DMS 273 treated with DMSO at 0.1 percent for 48 hours (cell line): Measurements from ENCODE around the gene CELA3B.
"Not testable (repeated sequence)": the region's sequence is repeated elsewhere in the genome, so short reads cannot be mapped to it uniquely, and the experiment has no call there.

Experiments used
- DNase-seq: peaks from one replicate; lab custom pipeline; 2025; lab: John Stamatoyannopoulos, UW

CELA3B gene

GRCh38 chr1:21944733-21945073, 32.1 kb upstream of the CELA3B start:
- DNase-seq = no peak

GRCh38 chr1:21946836-21947587, 29.8 kb upstream of the CELA3B start:
- no peak for DNase-seq

DNA sequence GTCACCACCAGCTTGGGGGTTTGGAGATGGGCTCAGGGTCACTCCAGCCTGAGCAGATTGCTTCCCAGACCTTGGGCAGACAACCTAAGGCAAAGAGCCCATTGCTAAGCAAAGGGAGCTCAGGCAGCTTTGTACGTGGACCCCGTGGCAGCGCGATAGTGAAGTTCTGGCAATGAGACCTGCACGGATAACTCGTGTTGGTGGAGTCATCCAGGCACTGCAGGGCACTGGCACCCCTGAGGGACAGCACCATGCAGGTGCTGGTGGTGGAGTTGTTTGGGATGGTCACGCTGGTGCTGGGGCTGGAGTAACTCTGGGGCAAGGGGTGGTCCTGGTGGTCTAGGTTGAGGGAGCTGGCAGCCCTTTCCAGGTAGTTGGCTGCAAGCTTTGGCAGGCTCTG, 26.1 kb upstream of the CELA3B start:
- DNase-seq = no peak

DNA sequence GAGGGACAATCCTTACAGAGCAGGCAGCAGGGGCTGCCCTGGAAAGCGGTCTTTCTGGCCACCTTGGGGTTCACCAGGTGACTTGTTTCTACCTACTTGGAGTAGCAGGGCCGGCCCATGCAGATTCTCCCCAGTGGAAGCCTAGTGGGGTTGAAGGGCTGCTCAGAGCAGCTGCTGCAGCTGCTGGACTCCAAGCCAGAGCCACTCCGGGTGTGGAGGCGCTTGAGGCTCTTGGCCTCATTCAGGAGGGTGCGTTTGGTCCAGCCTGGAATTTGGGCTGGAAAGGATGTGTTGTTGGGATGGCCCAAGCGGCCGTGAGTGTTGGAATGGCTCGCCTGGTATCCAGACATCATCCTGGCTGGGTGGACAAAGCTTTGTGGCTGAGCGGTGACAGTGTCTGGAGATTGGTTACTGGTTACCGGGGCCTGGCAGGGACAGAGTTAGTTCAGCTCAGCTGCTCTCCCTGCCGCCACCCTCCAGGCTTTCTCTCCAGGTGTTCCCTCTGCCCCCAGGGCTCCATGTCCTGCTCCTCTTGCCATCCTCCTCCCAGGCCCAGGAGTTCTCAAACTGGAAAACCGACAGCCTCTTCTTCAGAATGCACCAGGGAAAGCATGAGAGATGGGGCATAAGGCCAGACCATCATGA, 25.5 kb upstream of the CELA3B start:
- DNase-seq = no peak

GRCh38 chr1:21952786-21953520, 23.9 kb upstream of the CELA3B start:
- no peak for DNase-seq

GRCh38 chr1:21955058-21955457, 21.8 kb upstream of the CELA3B start:
- no peak for DNase-seq

DNA sequence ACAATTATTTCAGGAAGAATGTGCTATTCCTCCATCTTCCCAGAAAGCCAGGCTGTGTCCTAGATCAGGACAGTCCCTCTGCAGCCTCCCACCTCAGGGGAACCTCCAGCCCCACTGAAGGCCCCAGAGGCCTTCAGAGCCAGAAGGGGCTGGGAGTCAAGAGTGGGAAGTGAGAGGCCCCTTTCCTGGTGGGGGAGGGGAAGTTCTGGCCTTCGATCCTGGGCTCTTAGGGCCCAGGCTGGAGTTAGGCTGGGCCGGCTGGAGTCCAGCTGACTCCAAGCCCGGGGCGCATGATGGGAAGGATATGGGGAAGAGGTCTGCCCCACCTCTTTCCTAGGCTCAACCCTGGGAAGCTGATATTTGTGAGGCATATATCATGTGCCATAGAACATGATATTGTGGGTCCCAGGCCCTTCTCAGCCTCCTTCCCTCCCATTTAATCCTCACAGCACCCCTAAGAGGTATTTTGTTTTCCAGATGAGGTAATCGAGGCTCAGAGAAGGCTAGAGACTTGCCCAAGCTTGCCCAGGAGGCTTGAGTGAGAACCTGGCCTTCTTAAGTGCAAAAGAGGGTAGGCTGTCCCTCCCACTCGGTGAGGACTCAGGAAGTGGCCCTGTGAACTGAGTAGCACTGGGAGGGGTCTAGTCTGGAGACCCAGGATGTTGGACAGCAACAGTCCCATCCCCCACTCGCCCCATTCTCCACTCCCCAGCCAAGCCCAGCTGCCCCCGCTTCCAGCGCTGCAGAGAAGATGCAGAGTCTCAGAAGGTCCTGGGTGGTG, 21.1 kb upstream of the CELA3B start:
- DNase-seq = no peak

GRCh38 chr1:21956720-21957552, 19.9 kb upstream of the CELA3B start:
- no peak for DNase-seq

GRCh38 chr1:21961337-21961736, 15.5 kb upstream of the CELA3B start:
- no peak for DNase-seq

- DNase-seq = no peak
Measured at GRCh38 chr1:21961799-21962198, 15.0 kb upstream of the CELA3B start.

DNA sequence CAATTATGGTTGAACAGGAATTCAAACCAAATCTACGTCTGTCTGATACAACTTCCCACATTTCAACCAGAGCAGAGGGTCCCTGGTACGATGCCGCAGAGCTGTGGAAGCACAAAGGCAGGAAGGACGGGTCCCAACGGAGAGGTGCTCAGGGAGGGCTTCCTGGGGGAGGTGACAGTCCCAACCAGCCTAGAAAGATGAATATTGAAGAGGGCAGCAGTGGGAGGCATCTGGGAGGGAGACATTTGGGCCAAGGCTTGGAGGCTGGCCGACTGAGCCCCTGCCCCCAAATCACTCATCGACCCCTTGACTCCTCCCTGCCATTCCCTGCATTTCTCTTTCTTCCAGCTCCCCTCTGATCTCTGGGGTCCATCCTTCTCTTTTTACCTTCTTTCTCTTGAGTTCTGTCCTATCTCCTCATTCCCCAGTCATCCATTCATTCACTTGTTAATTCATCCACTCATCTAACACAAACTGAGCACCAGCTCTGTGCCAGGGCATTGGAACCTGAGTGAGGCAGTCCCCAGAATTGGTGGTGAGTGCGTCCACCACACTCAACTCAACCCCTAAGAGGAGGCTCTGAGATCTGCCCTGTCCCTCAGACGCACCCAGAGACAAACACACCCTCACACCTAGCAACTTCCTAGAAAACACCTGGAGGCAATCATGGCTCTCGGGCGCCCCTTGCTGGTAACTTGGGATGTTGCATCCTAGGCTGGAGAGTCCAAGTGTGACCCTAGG, 13.2 kb upstream of the CELA3B start:
- DNase-seq = peak; percentile 31

DNA sequence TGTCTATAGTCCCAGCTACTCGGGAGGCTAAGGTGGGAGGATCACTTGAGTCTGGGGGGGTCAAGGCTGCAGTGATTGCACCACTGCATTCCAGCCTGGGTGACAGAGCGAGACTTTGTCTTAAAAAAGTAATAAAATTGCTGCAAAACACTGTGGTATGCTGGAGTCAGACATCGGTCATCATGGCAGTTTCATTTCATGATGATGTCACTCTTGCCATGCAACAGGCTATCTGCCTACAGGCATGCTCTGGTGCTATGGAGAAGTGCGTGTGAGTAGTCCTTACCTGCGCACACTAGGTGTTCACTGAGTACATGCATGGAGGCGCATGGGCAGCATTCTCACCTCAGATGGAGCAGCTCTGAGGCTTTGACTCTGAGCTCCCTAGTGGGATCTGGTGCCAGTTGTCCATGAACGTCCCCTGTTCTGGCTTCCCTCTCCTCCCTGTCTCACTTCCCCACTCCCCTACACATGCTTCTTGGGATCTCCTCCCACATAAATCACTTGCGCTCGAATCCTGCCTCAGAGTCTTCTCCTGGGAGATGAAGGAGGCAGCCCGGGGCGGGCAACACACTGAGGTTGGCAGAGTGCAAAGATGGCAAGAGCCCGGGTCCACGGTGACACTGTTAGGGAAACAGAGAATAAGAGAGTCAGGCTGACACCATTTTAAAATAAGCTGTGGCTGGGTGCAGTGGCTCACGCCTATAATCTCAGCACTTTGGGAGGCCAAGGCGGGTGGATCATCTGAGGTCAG, 10.4 kb upstream of the CELA3B start:
- no peak for DNase-seq

GRCh38 chr1:21967216-21967615, 9.6 kb upstream of the CELA3B start:
- DNase-seq = not testable (repeated sequence)

DNA sequence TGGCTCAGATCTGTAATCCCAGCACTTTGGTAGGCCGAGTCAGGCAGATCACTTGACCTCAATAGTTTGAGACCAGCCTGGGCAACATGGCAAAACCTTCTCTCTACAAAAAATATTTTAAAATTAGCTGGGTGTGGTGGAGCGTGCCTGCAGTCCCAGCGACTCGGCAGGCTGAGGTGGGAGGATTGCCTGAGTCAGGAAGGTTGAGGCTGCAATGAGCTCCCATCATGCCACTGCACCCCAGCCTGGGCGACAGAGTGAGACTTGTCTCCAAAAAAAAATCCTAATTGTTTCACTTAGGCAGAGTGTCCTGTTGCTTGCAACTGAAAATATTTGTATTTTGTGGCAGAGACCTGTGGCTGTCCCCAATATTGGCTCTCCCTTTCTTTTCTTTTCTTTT, 7.8 kb upstream of the CELA3B start:
- DNase-seq = not testable (repeated sequence)

GRCh38 chr1:21970523-21970922, 6.3 kb upstream of the CELA3B start:
- not testable (repeated sequence) for DNase-seq

GRCh38 chr1:21972973-21973441, 3.8 kb upstream of the CELA3B start:
- not testable (repeated sequence) for DNase-seq

GRCh38 chr1:21973948-21974347, 2.9 kb upstream of the CELA3B start:
- DNase-seq = not testable (repeated sequence)

DNA sequence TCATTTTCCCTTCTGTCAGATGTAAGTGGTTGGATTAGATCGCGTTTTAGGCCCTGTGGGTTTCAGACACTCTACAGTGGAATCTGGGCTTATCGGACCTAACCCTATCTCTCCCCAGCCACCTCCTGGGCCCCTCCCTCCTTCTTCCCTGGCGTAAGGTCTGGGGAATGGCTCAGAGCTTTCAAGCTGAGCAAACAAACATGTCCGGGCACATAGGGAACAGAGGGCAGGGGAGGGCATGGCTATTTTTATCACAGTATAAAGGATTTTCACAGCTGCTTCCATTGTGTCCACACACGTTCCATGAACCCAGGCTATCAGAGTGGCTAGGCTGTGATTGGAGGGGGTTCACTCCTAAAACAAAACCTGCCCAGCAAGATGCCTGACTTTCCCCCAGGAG, 2.1 kb upstream of the CELA3B start:
- DNase-seq = peak; percentile 20

DNA sequence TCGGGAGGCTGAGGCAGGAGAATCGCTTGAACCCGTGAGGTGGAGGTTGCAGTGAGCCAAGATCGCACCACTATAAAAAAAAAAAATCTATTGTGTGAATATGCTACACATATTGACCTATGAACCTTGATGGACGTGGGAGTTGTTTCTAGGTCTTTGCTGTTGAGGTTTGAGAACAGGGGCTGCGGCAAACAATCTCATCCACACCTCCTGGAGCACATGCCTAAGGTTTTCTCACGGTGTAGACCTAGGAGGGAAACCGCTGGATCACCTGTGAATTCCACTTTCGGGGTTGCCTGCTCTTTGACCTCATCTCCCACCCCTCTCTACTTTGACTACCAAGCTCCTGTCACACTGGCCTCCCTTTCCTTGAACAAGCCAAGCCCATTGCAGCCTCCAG, 1.5 kb upstream of the CELA3B start:
- not testable (repeated sequence) for DNase-seq

DNA sequence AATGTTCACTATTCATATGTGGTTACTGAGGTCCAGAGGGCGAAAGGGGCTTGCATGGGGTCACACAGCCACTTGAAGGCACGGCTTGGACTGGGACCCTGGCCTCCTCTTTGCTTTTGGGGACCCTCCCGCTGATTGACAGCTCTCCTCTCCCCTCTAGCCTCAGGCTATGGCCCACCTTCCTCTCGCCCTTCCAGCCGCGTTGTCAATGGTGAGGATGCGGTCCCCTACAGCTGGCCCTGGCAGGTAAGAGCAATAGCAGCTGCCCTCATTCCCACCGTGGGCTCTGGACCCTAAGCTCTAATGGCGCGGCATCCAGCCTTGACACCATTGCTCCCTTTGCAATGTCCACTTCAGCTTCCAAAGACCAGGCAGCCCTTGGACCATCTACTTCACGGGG, 1.4 kb downstream of the CELA3B start:
- not testable (repeated sequence) for DNase-seq
